ENCODE results near the gene AZIN2.

AZIN2 gene

GRCh38 chr1:33149453-33150190 lies 68.7 kb downstream of the AZIN2 start:
- Histone ChIP-seq H3K27ac (ENCODE audit: low read depth in 2 of 2, low read length in 2 of 2) (no peak overlapping the region), H3K9ac (ENCODE audit: low read depth in 1 of 2, low read length in 2 of 2) (no peak overlapping the region), H3K4me3 (ENCODE audit: low read length in 2 of 2) (no peak overlapping the region), H3K27me3 (ENCODE audit: control insufficient read depth in 2 of 2, insufficient read depth in 2 of 2, low read length in 2 of 2) (no peaks in the 10 kb centered on the region), H3K9me3 (ENCODE audit: control insufficient read depth in 2 of 2, low read length in 2 of 2) (no peaks in the 10 kb centered on the region), H3K4me1 (ENCODE audit: control insufficient read depth in 2 of 2, insufficient read depth in 2 of 2, low read length in 2 of 2) (no peaks in the 10 kb centered on the region), H3K36me3 (ENCODE audit: control insufficient read depth in 2 of 2, insufficient read depth in 2 of 2, low read length in 2 of 2) (peaks cover 12 to 13% of the 10 kb centered on the region in 2 donors)

DNA sequence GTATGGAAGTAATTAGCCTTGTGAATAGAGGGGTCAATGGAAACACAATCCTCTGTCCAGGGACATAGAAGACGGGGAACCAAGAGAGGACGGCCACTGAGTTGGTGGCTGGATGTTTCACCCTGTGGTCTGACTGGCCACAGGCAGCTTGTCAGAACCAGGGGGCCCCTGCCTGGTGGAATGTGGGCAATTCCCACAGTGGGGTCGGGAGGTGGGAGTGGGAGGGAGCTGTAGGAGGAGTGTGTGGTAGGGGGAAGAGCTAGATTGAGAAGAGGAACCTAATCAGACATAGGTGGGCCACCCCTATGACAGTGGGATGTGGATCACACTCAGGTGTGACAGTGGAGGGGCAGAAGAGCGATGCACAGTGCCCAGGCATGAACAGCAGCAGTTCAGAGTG lies 69.6 kb downstream of the AZIN2 start:
- no peaks in the 10 kb centered on the region for H3K27me3 ChIP-seq (ENCODE audit: control insufficient read depth in 2 of 2, insufficient read depth in 2 of 2, low read length in 2 of 2)
- H3K9ac ChIP-seq (ENCODE audit: low read depth in 1 of 2, low read length in 2 of 2) = no peak overlapping the region
- no peaks in the 10 kb centered on the region for H3K4me1 ChIP-seq (ENCODE audit: control insufficient read depth in 2 of 2, insufficient read depth in 2 of 2, low read length in 2 of 2)
- no peak overlapping the region for H3K4me3 ChIP-seq (ENCODE audit: low read length in 2 of 2)
- no peak overlapping the region for H3K27ac ChIP-seq (ENCODE audit: low read depth in 2 of 2, low read length in 2 of 2)
- H3K9me3 ChIP-seq (ENCODE audit: control insufficient read depth in 2 of 2, low read length in 2 of 2) = no peaks in the 10 kb centered on the region
- peaks cover 12 to 13% of the 10 kb centered on the region in 2 donors for H3K36me3 ChIP-seq (ENCODE audit: control insufficient read depth in 2 of 2, insufficient read depth in 2 of 2, low read length in 2 of 2)

DNA sequence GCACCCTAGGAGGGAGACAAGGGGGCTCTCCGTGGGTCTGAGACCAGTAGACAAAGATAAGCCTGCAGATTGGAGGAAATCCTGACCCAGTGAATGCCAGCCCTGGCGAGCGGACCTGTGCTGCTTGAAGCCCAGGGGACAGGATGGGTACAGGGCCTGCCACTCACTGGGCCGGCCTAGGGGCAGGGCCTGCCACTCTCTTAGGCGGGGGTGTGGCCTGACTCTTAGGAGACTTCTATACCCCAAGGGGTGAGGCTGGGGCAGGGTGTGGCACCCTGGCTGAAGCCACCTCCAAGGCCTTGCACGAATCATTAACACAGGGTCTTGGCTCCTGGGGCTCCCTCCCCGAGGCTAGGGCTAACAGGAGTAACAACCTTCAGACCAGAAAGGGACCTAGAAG lies 70.2 kb downstream of the AZIN2 start:
- Histone ChIP-seq H3K27ac (ENCODE audit: low read depth in 2 of 2, low read length in 2 of 2) (no peak overlapping the region), H3K4me1 (ENCODE audit: control insufficient read depth in 2 of 2, insufficient read depth in 2 of 2, low read length in 2 of 2) (no peaks in the 10 kb centered on the region), H3K9me3 (ENCODE audit: control insufficient read depth in 2 of 2, low read length in 2 of 2) (no peaks in the 10 kb centered on the region), H3K36me3 (ENCODE audit: control insufficient read depth in 2 of 2, insufficient read depth in 2 of 2, low read length in 2 of 2) (peaks cover 12% of the 10 kb centered on the region in 2 donors), H3K27me3 (ENCODE audit: control insufficient read depth in 2 of 2, insufficient read depth in 2 of 2, low read length in 2 of 2) (no peaks in the 10 kb centered on the region), H3K4me3 (ENCODE audit: low read length in 2 of 2) (no peak overlapping the region), H3K9ac (ENCODE audit: low read depth in 1 of 2, low read length in 2 of 2) (no peak overlapping the region)

GRCh38 chr1:33152685-33153432 lies 71.9 kb downstream of the AZIN2 start:
- H3K9me3 ChIP-seq (ENCODE audit: control insufficient read depth in 2 of 2, low read length in 2 of 2) = no peaks in the 10 kb centered on the region
- H3K27me3 ChIP-seq (ENCODE audit: control insufficient read depth in 2 of 2, insufficient read depth in 2 of 2, low read length in 2 of 2) = no peaks in the 10 kb centered on the region
- no peak overlapping the region for H3K4me3 ChIP-seq (ENCODE audit: low read length in 2 of 2)
- H3K27ac ChIP-seq (ENCODE audit: low read depth in 2 of 2, low read length in 2 of 2) = no peak overlapping the region
- H3K36me3 ChIP-seq (ENCODE audit: control insufficient read depth in 2 of 2, insufficient read depth in 2 of 2, low read length in 2 of 2) = peaks cover 0 to 3% of the 10 kb centered on the region in 2 donors
- no peaks in the 10 kb centered on the region for H3K4me1 ChIP-seq (ENCODE audit: control insufficient read depth in 2 of 2, insufficient read depth in 2 of 2, low read length in 2 of 2)
- no peak overlapping the region for H3K9ac ChIP-seq (ENCODE audit: low read depth in 1 of 2, low read length in 2 of 2)

GRCh38 chr1:33153650-33154049 lies 72.7 kb downstream of the AZIN2 start:
- no peak overlapping the region for H3K9ac ChIP-seq (ENCODE audit: low read depth in 1 of 2, low read length in 2 of 2)
- H3K9me3 ChIP-seq (ENCODE audit: control insufficient read depth in 2 of 2, low read length in 2 of 2) = no peaks in the 10 kb centered on the region
- H3K36me3 ChIP-seq (ENCODE audit: control insufficient read depth in 2 of 2, insufficient read depth in 2 of 2, low read length in 2 of 2) = peaks cover 2 to 9% of the 10 kb centered on the region in 2 donors
- no peaks in the 10 kb centered on the region for H3K4me1 ChIP-seq (ENCODE audit: control insufficient read depth in 2 of 2, insufficient read depth in 2 of 2, low read length in 2 of 2)
- H3K27me3 ChIP-seq (ENCODE audit: control insufficient read depth in 2 of 2, insufficient read depth in 2 of 2, low read length in 2 of 2) = no peaks in the 10 kb centered on the region
- no peak overlapping the region for H3K4me3 ChIP-seq (ENCODE audit: low read length in 2 of 2)
- no peak overlapping the region for H3K27ac ChIP-seq (ENCODE audit: low read depth in 2 of 2, low read length in 2 of 2)

- Histone ChIP-seq H3K36me3 (ENCODE audit: control insufficient read depth in 2 of 2, insufficient read depth in 2 of 2, low read length in 2 of 2) (peaks cover 2 to 10% of the 10 kb centered on the region in 2 donors), H3K4me3 (ENCODE audit: low read length in 2 of 2) (no peak overlapping the region), H3K27me3 (ENCODE audit: control insufficient read depth in 2 of 2, insufficient read depth in 2 of 2, low read length in 2 of 2) (no peaks in the 10 kb centered on the region), H3K4me1 (ENCODE audit: control insufficient read depth in 2 of 2, insufficient read depth in 2 of 2, low read length in 2 of 2) (no peaks in the 10 kb centered on the region), H3K9ac (ENCODE audit: low read depth in 1 of 2, low read length in 2 of 2) (no peak overlapping the region), H3K27ac (ENCODE audit: low read depth in 2 of 2, low read length in 2 of 2) (no peak overlapping the region), H3K9me3 (ENCODE audit: control insufficient read depth in 2 of 2, low read length in 2 of 2) (no peaks in the 10 kb centered on the region)
These were observed 75.1 kb downstream of the AZIN2 start for GRCh38 chr1:33155877-33156538.

- Histone ChIP-seq H3K4me3 (ENCODE audit: low read length in 2 of 2) (no peak overlapping the region), H3K4me1 (ENCODE audit: control insufficient read depth in 2 of 2, insufficient read depth in 2 of 2, low read length in 2 of 2) (no peaks in the 10 kb centered on the region), H3K36me3 (ENCODE audit: control insufficient read depth in 2 of 2, insufficient read depth in 2 of 2, low read length in 2 of 2) (peaks cover 2 to 10% of the 10 kb centered on the region in 2 donors), H3K9ac (ENCODE audit: low read depth in 1 of 2, low read length in 2 of 2) (no peak overlapping the region), H3K27me3 (ENCODE audit: control insufficient read depth in 2 of 2, insufficient read depth in 2 of 2, low read length in 2 of 2) (no peaks in the 10 kb centered on the region), H3K27ac (ENCODE audit: low read depth in 2 of 2, low read length in 2 of 2) (no peak overlapping the region), H3K9me3 (ENCODE audit: control insufficient read depth in 2 of 2, low read length in 2 of 2) (no peaks in the 10 kb centered on the region)
These were observed 76.2 kb downstream of the AZIN2 start for GRCh38 chr1:33157131-33157530.

GRCh38 chr1:33158366-33158765 lies 77.4 kb downstream of the AZIN2 start:
- no peaks in the 10 kb centered on the region for H3K9me3 ChIP-seq (ENCODE audit: control insufficient read depth in 2 of 2, low read length in 2 of 2)
- no peak overlapping the region for H3K4me3 ChIP-seq (ENCODE audit: low read length in 2 of 2)
- H3K27me3 ChIP-seq (ENCODE audit: control insufficient read depth in 2 of 2, insufficient read depth in 2 of 2, low read length in 2 of 2) = no peaks in the 10 kb centered on the region
- H3K9ac ChIP-seq (ENCODE audit: low read depth in 1 of 2, low read length in 2 of 2) = no peak overlapping the region
- no peaks in the 10 kb centered on the region for H3K4me1 ChIP-seq (ENCODE audit: control insufficient read depth in 2 of 2, insufficient read depth in 2 of 2, low read length in 2 of 2)
- no peak overlapping the region for H3K27ac ChIP-seq (ENCODE audit: low read depth in 2 of 2, low read length in 2 of 2)
- peaks cover 2 to 10% of the 10 kb centered on the region in 2 donors for H3K36me3 ChIP-seq (ENCODE audit: control insufficient read depth in 2 of 2, insufficient read depth in 2 of 2, low read length in 2 of 2)

- H3K27ac ChIP-seq (ENCODE audit: low read depth in 2 of 2, low read length in 2 of 2) = no peak overlapping the region
- no peak overlapping the region for H3K9ac ChIP-seq (ENCODE audit: low read depth in 1 of 2, low read length in 2 of 2)
- H3K4me1 ChIP-seq (ENCODE audit: control insufficient read depth in 2 of 2, insufficient read depth in 2 of 2, low read length in 2 of 2) = no peaks in the 10 kb centered on the region
- peaks cover 2 to 10% of the 10 kb centered on the region in 2 donors for H3K36me3 ChIP-seq (ENCODE audit: control insufficient read depth in 2 of 2, insufficient read depth in 2 of 2, low read length in 2 of 2)
- no peaks in the 10 kb centered on the region for H3K27me3 ChIP-seq (ENCODE audit: control insufficient read depth in 2 of 2, insufficient read depth in 2 of 2, low read length in 2 of 2)
- no peaks in the 10 kb centered on the region for H3K9me3 ChIP-seq (ENCODE audit: control insufficient read depth in 2 of 2, low read length in 2 of 2)
- no peak overlapping the region for H3K4me3 ChIP-seq (ENCODE audit: low read length in 2 of 2)
These were observed 78.6 kb downstream of the AZIN2 start for GRCh38 chr1:33159577-33159976.

DNA sequence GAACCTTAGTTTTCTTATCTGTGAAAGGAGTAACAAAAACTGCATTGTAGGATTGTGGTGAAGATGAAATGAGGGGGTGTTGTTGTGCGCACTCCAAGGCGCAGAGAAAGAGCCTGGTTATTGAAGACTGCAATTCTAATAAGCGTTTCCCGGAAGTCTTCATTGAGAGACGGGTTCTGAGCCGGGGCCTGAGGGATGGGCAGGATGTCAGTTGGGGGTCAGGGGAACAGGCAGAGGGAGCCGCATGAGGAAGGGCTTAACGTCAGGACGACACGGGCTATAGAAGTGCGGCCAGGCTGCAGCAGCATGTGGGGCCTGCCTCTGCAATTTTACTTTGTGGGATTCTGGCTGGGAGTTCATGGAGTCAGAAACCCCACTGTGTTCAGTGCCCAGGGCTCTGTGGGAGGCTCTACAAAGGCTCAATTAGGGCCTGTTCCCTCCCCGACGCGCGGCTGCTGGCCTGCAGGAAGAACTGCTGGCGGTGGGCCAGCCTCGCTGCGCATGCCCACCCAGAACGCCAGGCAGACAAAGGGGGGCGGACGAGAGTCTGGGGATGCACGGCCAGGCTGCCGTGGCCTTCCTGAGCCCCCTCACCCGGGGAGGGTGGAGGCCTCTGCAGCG lies 80.2 kb downstream of the AZIN2 start:
- Histone ChIP-seq H3K9ac (ENCODE audit: low read depth in 1 of 2, low read length in 2 of 2) (no peak overlapping the region), H3K9me3 (ENCODE audit: control insufficient read depth in 2 of 2, low read length in 2 of 2) (no peaks in the 10 kb centered on the region), H3K27me3 (ENCODE audit: control insufficient read depth in 2 of 2, insufficient read depth in 2 of 2, low read length in 2 of 2) (no peaks in the 10 kb centered on the region), H3K4me3 (ENCODE audit: low read length in 2 of 2) (no peak overlapping the region), H3K4me1 (ENCODE audit: control insufficient read depth in 2 of 2, insufficient read depth in 2 of 2, low read length in 2 of 2) (no peaks in the 10 kb centered on the region), H3K27ac (ENCODE audit: low read depth in 2 of 2, low read length in 2 of 2) (no peak overlapping the region), H3K36me3 (ENCODE audit: control insufficient read depth in 2 of 2, insufficient read depth in 2 of 2, low read length in 2 of 2) (peaks cover 2 to 10% of the 10 kb centered on the region in 2 donors)
